GM18499 (cell line): ENCODE data around the gene AQP12B.
A peak's percentile ranks its signal among the peaks of the same experiment; 100 is the strongest.
"Not testable (repeated sequence)": the region's sequence is repeated elsewhere in the genome, so short reads cannot be mapped to it uniquely, and the experiment has no call there.

Experiments
- ATAC-seq: cut with Tn5 transposase; IDR thresholded peaks from one replicate; pipeline ENCODE4 v1.9.1; 2021; ENCODE audit warnings: moderate number of reproducible peaks; ENCODE audit not compliant: insufficient read depth, unreplicated experiment

Gene AQP12B

GRCh38 chr2:240685771-240686371 is 3.2 kb upstream of the AQP12B start:
- no peak for ATAC-seq

DNA sequence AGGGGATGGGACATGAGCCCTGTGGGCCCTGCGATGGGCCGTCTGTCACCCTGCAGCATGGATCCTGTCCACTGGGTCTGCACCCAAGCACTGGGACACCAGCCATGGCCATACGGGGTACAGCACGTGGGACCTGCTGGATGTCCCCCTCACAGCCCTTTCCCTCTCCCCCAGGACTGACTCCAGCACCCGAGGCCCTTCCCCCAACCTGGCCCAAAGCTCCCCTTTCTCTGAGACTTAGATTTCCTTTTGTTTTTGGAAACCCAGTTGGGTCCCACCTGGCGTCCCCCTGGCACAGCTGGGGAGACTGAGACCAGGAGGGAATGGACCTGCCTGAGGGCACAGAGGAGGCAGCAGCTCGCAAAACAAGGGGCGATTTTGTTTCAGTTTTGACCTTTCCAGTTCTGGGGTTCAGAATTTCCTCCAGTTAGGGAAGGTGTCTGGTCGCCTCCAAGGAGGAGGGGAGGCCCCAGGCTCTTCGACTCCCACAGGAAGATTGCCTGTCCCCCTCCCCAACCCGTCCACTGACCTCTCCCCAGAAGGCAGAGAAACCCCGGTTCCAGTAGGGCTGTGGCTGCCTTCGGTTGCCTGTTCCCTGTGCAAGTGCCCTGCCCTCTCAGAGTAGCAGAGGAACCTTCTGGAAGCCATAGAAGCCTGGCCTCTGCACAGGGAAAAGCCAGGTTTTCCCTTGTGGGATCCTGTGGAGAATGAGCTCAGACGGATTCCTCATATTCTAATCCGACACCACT is 1.5 kb upstream of the AQP12B start:
- ATAC-seq, result not testable (repeated sequence)

DNA sequence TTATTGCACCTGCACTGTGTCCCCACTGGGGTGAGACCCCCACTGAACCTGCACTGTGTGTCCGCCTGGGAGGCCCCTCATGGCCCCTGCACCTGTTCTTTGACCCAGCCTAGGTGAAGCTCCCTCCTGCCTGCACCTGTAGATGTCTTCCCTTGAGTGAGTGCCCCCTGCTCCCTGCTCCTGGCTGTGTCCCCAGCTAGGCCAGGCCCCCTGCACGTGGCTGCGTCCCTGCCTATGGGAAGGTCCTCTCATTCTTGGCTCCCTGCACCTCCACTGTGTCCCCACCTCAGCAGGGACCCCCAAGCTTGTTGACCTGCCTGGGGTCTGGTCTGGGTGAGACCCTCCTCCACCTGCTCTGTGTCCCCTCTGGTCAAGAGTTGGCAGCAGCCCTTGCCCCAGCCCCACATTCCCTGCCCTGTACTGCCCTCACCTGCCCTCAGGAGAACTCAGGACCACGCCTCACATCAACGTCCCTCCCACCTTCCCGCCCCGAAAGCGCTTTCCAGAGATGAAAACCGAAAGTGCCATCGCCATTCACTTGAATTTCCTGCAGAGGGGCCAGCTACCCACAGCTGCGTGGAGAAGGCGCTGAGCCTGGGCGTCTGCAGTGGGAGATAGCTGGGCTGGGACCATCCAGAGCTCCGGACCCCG is 769 bp upstream of the AQP12B start:
- ATAC-seq, result not testable (repeated sequence)

DNA sequence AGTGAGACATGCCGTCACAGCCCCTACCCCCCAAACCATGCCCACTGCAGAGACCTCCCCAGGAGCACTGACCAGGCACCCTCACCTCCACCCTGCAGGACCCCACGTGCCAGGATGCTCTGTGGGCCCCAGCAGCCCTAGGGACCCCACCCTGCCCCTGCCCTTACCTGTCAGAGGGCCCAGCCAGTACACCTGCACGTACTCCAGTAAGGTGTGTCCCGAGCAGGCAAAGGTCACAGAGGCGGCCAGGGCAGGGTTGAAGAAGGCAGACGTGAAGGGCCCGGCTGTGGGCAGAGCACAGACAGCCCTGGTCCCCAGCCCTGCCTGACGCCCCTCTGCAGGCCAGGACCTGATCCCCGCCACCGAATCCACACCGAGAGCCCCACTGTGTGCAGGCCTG is 2.5 kb downstream of the AQP12B start:
- not testable (repeated sequence) for ATAC-seq

- not testable (repeated sequence) for ATAC-seq
Measured at GRCh38 chr2:240678909-240679308, 3.8 kb downstream of the AQP12B start.

DNA sequence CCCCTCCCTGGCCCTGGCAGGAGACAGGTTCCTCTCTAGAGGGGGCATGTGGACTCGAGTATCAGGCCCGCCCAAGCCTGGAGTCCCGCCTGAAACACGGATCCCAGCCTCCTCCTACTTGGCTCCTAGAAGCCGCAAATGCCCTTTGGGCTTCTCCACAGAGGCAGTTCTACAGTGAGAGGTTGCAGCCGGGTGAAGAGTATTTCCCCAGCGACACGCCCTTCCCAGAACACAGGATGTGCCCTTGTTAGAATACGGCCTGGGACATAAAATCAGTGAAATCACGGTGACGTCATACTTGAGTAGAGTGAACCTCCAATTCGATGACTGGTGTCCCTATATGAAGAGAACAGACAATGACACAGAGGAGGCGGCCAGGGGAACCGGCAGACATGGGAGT is 4.6 kb downstream of the AQP12B start:
- not testable (repeated sequence) for ATAC-seq

DNA sequence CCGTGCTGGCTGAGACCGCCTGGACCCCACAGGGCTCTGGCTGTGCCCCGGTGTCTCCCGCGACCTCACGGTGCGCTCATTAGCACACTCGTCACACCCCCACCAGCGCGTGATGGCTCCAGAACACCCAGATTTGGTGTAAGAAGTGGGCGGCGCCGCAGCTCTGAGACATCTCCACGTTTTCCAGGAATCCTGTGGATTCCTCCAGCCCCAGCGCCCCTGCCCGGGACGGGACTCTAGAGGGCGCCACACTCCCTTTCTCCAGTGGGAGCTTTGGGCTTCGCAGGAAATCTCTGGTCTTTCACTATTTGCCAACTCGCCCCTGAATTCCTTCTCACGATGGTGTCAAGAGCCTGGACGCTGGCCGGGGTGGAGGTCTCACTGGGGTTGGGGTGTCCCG is 7.3 kb downstream of the AQP12B start:
- not testable (repeated sequence) for ATAC-seq

DNA sequence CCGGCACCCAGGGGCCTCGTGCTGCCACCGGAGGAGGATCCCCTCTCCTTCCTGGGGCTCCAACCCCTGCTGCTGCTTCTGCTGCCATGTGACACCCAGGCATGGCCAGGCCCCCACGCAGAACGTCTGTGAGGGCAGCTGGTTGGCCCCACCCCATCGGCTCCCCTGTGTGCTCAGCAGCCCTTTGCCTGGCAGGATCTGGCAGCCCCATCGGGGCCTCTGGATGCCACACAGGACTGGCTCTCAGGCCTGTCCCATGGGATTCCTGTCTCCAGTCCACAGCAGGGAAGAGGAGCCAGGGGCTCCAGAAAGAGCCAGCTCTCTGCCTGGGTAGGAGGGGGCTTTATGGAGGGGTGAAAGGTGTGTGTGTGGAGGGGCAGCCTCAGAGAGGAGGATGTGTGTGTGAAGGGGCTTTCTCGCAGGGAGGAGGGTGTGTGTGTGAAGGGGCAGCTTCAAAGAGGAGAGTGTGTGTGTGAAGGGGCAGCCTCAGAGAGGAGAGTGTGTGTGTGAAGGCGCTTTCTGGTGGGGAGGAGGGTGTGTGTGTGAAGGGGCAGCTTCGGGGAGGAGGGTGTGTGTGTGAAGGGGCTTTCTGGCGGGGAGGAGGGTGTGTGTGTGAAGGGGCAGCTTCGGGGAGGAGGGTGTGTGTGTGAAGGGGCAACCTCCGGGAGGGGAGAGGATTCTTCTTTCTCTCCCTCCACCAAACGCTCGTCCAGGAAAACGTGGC is 8.1 kb downstream of the AQP12B start:
- ATAC-seq, result not testable (repeated sequence)

- ATAC-seq, result no peak
Measured at GRCh38 chr2:240672701-240673190, 9.9 kb downstream of the AQP12B start.

DNA sequence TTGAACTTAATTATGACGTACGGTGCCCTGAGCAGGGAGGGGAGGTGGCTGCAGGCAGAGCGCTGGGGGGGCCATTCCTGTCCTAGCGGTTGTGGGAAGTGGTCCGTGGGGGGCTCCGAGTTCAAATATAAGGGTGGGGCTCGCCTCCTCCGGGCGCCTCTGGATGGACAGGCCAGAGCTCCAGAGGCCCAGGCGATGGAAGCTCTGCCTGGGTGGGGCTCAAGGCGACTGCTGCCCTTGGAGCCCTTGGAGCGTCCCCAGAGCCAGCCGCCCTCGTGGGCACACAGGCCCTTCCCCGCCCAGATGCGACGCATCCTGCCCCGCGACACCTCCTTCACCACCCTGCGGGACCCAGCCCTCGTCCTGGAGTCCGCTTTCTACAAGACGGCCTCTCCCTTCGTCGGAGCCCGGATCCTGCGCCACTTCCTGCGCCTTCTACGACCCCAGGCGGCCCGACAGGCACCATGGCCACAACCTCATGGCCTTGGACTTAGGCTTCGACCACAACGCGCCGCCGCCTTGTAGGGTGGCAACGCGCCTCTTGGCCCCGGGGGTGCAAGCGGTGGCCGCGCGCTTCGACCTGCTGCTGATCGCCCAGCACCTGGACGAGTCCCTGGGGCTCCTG is 10.5 kb downstream of the AQP12B start:
- ATAC-seq, result no peak

DNA sequence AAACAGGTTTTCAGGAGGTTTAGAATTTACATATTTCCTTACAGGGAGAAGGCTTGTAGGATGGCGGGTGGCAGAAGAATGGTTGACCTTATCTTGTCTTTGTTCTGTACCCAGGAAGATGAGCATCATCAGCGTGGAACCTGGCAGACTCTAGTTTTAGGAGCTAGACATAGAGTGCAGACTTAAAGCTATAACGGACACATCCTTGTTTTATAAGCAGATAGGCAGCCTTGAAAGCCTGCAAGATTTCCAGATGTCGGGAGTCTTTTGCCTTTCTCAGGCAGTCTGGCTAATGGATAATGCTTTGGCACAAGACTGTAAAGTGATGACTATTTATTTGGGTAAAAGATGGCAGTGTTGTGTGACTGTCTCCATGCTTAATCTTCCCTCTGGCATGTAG is 11.7 kb downstream of the AQP12B start:
- no peak for ATAC-seq

DNA sequence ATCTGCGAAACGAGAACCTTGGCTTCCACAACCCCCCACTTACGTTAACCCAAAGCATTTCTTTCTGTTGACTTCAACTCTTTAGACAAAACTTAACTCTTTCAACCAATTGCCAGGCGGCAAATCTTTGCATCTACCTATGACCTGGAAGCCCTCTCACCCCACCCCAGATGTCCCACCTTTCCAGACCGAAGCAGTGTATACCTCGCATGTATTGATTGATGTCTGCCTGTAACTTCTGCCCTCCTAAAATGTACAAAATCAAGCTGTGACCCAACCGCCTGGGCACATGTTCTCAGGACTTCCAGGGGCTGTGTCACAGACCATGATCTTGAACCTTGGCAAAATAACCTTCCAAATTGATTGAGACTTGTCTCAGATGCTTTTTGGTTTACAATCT is 12.3 kb downstream of the AQP12B start:
- no peak for ATAC-seq

GRCh38 chr2:240664622-240665021 is 18.1 kb downstream of the AQP12B start:
- ATAC-seq, result no peak

GRCh38 chr2:240663546-240664190 is 19.0 kb downstream of the AQP12B start:
- no peak for ATAC-seq

DNA sequence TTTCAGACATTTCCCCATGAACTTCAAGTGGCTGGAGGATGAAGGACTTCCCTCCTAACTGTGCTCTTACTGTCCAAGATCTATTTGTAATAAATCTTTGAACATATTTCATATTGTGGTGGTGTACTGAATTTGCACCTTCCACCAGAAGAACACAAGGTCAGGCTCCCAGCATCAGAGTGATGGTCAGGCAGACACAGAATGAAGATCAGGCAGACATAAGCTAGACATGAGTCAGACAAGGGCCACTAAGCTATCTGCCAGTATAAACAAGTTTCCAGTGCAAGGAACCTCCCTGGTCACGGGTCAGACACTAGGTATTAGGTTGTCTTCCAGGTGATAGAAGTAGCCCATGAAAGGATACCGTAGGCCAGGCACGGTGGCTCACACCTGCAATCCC is 20.0 kb downstream of the AQP12B start:
- no peak for ATAC-seq

DNA sequence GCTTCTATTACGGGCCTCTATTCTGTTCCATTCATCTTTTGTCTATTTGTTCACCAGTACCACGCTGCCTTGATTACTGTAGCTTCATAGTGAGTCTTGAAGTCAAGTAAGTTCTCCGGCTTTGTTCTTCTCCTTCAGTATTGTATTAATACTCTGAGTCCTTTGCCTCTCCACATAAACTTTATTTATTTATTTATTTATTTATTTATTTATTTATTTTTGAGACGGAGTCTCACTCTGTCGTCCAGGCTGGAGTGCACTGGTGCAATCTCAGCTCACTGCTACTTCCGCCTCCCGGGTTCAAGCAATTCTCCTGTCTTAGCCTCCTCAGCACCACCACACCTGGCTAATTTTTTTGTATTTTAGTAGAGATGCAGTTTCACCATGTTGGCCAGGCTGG is 22.8 kb downstream of the AQP12B start:
- ATAC-seq, result not testable (repeated sequence)

DNA sequence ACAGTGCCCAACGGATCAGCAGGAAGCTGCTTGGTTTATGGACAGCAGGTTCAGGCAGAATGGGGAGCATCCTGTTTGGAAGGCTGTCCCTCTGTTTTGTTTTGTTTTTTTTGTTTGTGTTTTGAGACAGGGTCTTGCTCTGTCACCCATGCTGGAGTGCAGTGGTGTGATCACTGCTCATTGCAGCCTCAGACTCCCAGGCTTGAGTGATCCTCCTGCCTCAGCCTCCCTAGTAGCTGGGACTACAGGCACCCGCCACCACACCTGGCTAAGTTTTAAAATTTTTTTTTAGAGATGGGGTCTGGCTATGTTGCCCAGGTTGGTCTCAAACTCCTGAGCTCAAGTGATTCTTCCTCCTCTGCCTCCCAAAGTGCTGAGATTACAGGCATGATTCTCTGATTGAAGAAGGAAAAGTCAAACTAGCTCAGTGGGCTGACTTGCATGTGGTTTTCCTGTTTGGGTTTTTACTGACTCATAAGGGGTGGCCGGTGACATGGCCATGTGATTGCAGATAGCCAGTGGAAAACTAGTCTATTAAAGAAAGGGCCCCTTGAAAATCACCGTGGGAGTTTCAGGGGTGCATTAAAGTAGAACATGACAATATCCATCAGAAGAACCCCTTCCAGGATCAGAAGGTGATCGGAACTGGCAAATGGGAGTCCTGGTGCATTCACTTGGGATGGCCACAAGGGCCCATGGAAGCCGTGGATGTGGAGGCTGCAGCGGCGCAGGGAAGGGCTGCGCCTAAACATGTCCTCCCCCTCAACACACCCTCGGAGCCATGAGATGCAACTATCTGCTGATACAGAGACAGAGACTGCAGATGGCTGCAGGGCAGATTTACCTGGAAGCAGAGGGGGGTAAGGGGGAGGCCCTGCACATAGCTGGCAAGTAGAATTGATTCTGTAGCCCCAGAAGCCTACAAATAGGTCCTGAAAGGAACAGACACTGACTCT is 26.5 kb downstream of the AQP12B start:
- peak; percentile 55 for ATAC-seq

- ATAC-seq, result no peak
Measured at GRCh38 chr2:240651185-240651584, 31.5 kb downstream of the AQP12B start.
